ENCODE data around the gene SFRP2. TPM values are rescaled to one million over a fixed set of nuclear protein-coding genes. Genes with fewer than 3 reads are reported as not detected.
A peak's percentile ranks its signal among the peaks of the same experiment; 100 is the strongest.

Gene SFRP2
- total and polyA plus RNA-seq, 12 donors: 0.30 to 5.2 (median 0.77) TPM; not detected in 5

- TF ChIP-seq CTCF (IDR thresholded peaks at IDR 0.05): peak in 1 of 9 donors; percentile 23
- H3K9me3 ChIP-seq: no peaks in the 10 kb centered on the region
- WGBS, 2 donors: 94 to 100% methylated on average over 1 of the region's 1 CpG
- peaks cover 0 to 12% (median 6%) of the 10 kb centered on the region in 9 donors for H3K4me1 ChIP-seq
- DNase-seq (no peak), ATAC-seq (no peak)
- H3K27ac ChIP-seq: no peak overlapping the region
- intact Hi-C loops (cut with DNase I): no loop called here
- H3K4me3 ChIP-seq: no peak overlapping the region
- H3K36me3 ChIP-seq: no peaks in the 10 kb centered on the region
- peaks cover 8 to 64% (median 32%) of the 10 kb centered on the region in 7 donors for H3K27me3 ChIP-seq
These were observed 25.5 kb downstream of the SFRP2 start for GRCh38 chr4:153763404-153763803.

- TF ChIP-seq CTCF (IDR thresholded peaks at IDR 0.05): no peak
- 3 to 6% methylated on average over 58 to 76 of the region's 76 CpGs for WGBS, 2 donors
- Histone ChIP-seq H3K9me3 (peaks cover 0 to 6% (median 0%) of the 10 kb centered on the region in 11 donors), H3K27me3 (peaks cover 8 to 64% (median 47%) of the 10 kb centered on the region in 7 donors), H3K4me1 (peaks cover 0 to 12% (median 6%) of the 10 kb centered on the region in 9 donors), H3K27ac (no peak within 1 kb of the TSS), H3K4me3 (peak within 1 kb of the TSS; percentile 21 to 57 (median 52)), H3K36me3 (no peaks in the 10 kb centered on the region)
- ATAC-seq (peak in 4 of 8 donors; percentile 12 to 61 (median 34)), DNase-seq (no peak)
- intact Hi-C loops (cut with DNase I): loop anchor here in 3 of 10 donors (10.0 kb wide), 2 partner anchors 125 to 415 kb away; partner anchors contain the start of gene MND1 (in 2 of the 3)
These were observed 29.2 kb downstream of the SFRP2 start, which contains the start of gene RNF175 for GRCh38 chr4:153759407-153760316. Gene RNF175, minus strand, starts transcription at chr4:153760024. Its CDS starts 162 bp downstream, at chr4:153759862.

- H3K27me3 ChIP-seq: peaks cover 8 to 58% (median 47%) of the 10 kb centered on the region in 7 donors
- no peaks in the 10 kb centered on the region for H3K36me3 ChIP-seq
- no peak for DNase-seq
- H3K4me1 ChIP-seq: peaks cover 0 to 12% (median 6%) of the 10 kb centered on the region in 9 donors
- H3K9me3 ChIP-seq: peaks cover 0 to 9% (median 0%) of the 10 kb centered on the region in 11 donors
- WGBS, 2 donors: 44 to 47% methylated on average over 15 of the region's 15 CpGs
- TF ChIP-seq CTCF (IDR thresholded peaks at IDR 0.05): no peak
- intact Hi-C loops (cut with DNase I): loop anchor here in 3 of 10 donors (10.0 kb wide), 2 partner anchors 124 to 414 kb away; partner anchors contain the start of gene MND1 (in 2 of the 3)
- peak overlapping the region in 9 of 10 donors; percentile 36 to 57 (median 53) for H3K4me3 ChIP-seq
- no peak for ATAC-seq
- no peak overlapping the region for H3K27ac ChIP-seq
These were observed 30.0 kb downstream of the SFRP2 start for GRCh38 chr4:153758688-153759406.

GRCh38 chr4:153758136-153758535 is 30.7 kb downstream of the SFRP2 start:
- no peak for ATAC-seq
- 74 to 86% methylated on average over 2 of the region's 2 CpGs for whole genome bisulfite sequencing, 2 donors
- no peak for TF ChIP-seq CTCF (IDR thresholded peaks at IDR 0.05)

More at GRCh38 chr4:153758136-153758535, 30.7 kb downstream of the SFRP2 start:
- no peak overlapping the region for H3K27ac ChIP-seq
- H3K9me3 ChIP-seq: peaks cover 0 to 9% (median 0%) of the 10 kb centered on the region in 11 donors
- no peaks in the 10 kb centered on the region for H3K36me3 ChIP-seq
- H3K4me1 ChIP-seq: peaks cover 0 to 12% (median 6%) of the 10 kb centered on the region in 9 donors
- H3K4me3 ChIP-seq: no peak overlapping the region
- H3K27me3 ChIP-seq: peaks cover 8 to 53% (median 47%) of the 10 kb centered on the region in 7 donors
- intact Hi-C loops (cut with DNase I): loop anchor here in 3 of 10 donors (10.0 kb wide), 2 partner anchors 123 to 413 kb away; partner anchors contain the start of gene MND1 (in 2 of the 3)
- no peak for DNase-seq

All from heart right ventricle (tissue), 16 donors.